Loucy (cell line): ENCODE measurements around the gene BNIPL.

Source experiments
- H2AFZ ChIP-seq: fragments of 200-600 bp; sonication (generic); 2 replicates; pipeline ENCODE4 v1.6.0; 2016; ENCODE audit warnings: antibody characterized with exemption, mild to moderate bottlenecking, low read length, moderate library complexity
- H3F3A ChIP-seq: fragments of 200-600 bp; 2 replicates; pipeline ENCODE4 v1.6.0; 2016; ENCODE audit warnings: antibody characterized with exemption, low read depth, mild to moderate bottlenecking
- H3K27me3 ChIP-seq: fragments of 200-600 bp; sonication (generic); 2 replicates; pipeline ENCODE4 v1.6.1; 2014; ENCODE audit warnings: low read length, mild to moderate bottlenecking; ENCODE audit not compliant: insufficient read depth, poor library complexity, severe bottlenecking
- H3K36me3 ChIP-seq: fragments of 200-600 bp; sonication (generic); 2 replicates; pipeline ENCODE4 v1.6.1; 2016; ENCODE audit warnings: low read length; ENCODE audit not compliant: insufficient read depth
- H3K4me1 ChIP-seq: fragments of 200-600 bp; sonication (generic); 2 replicates; pipeline ENCODE4 v1.5.1; 2014; ENCODE audit warnings: low read length, mild to moderate bottlenecking; ENCODE audit not compliant: insufficient read depth, poor library complexity, severe bottlenecking
- H3K4me2 ChIP-seq: fragments of 200-600 bp; sonication (generic); 2 replicates; pipeline ENCODE4 v1.6.0; 2014; ENCODE audit warnings: antibody characterized with exemption, low read length, low read depth, mild to moderate bottlenecking; ENCODE audit not compliant: poor library complexity, severe bottlenecking
- H3K4me3 ChIP-seq: fragments of 200-600 bp; sonication (generic); 2 replicates; pipeline ENCODE4 v1.5.1; 2014; ENCODE audit warnings: low read length, mild to moderate bottlenecking, mixed read lengths; ENCODE audit not compliant: poor library complexity, severe bottlenecking
- H3K79me2 ChIP-seq: fragments of 200-600 bp; sonication (generic); 2 replicates; pipeline ENCODE4 v1.6.1; 2014; ENCODE audit warnings: low read length; ENCODE audit not compliant: insufficient read depth
- H3K9ac ChIP-seq: fragments of 200-600 bp; sonication (generic); 2 replicates; pipeline ENCODE4 v1.6.0; 2014; ENCODE audit warnings: mild to moderate bottlenecking, low read depth, low read length, moderate library complexity; ENCODE audit not compliant: poor library complexity, severe bottlenecking
- H3K9me2 ChIP-seq: fragments of 200-600 bp; sonication (generic); replicated peaks from 2 replicates; pipeline ENCODE4 v1.6.1; 2016; ENCODE audit warnings: low read depth, low read length, mixed read lengths
- H3K9me3 ChIP-seq: fragments of 200-600 bp; sonication (generic); 2 replicates; pipeline ENCODE4 v1.6.1; 2014; ENCODE audit warnings: mild to moderate bottlenecking, antibody characterized with exemption, low read length, low read depth; ENCODE audit not compliant: insufficient read depth
- H4K20me1 ChIP-seq: fragments of 200-600 bp; sonication (generic); 2 replicates; pipeline ENCODE4 v1.6.0; 2014; ENCODE audit warnings: antibody characterized with exemption, low read length, mild to moderate bottlenecking; ENCODE audit not compliant: insufficient read depth, poor library complexity, severe bottlenecking
- CTCF ChIP-seq: fragments of 200-600 bp; sonication (generic); conservative IDR thresholded peaks from 2 replicates; pipeline ENCODE4 v1.5.1; 2014; ENCODE audit warnings: mild to moderate bottlenecking, antibody characterized with exemption, low read length
- EZH2phosphoT487 ChIP-seq: fragments of 200-600 bp; IDR thresholded peaks from 2 replicates; pipeline ENCODE4 v1.6.1; 2018; ENCODE audit warnings: antibody characterized with exemption, mild to moderate bottlenecking, moderate library complexity, borderline replicate concordance

The BNIPL gene

GRCh38 chr1:151011154-151011850, 25.1 kb upstream of the BNIPL start:
- Histone ChIP-seq H3K27me3 (no peaks in the 10 kb centered on the region), H4K20me1 (no peaks in the 10 kb centered on the region), H3K4me1 (peaks cover 63% of the 10 kb centered on the region), H3K79me2 (peaks cover 34% of the 10 kb centered on the region), H3K4me2 (peak overlapping the region; percentile 94), H2AFZ (no peak overlapping the region), H3K36me3 (no peaks in the 10 kb centered on the region), H3K4me3 (peak overlapping the region; percentile 57), H3K9ac (peak overlapping the region; percentile 43), H3F3A (peaks cover 9% of the 10 kb centered on the region; the same call in 1 of the 2 replicates), H3K9me3 (no peaks in the 10 kb centered on the region), H3K9me2 (no peaks in the 10 kb centered on the region)
- TF ChIP-seq EZH2phosphoT487 (no peak), CTCF (no peak)

GRCh38 chr1:151012684-151013471, 23.5 kb upstream of the BNIPL start:
- H3K4me2 ChIP-seq, result peak overlapping the region; percentile 48
- no peaks in the 10 kb centered on the region for H3K36me3 ChIP-seq
- H3K4me3 ChIP-seq, result peak overlapping the region; percentile 15
- peaks cover 50% of the 10 kb centered on the region for H3K4me1 ChIP-seq
- H3K9me2 ChIP-seq, result no peaks in the 10 kb centered on the region
- H3K9ac ChIP-seq, result peak overlapping the region; percentile 17
- peaks cover 7% of the 10 kb centered on the region; the same call in 1 of the 2 replicates for H3F3A ChIP-seq
- H4K20me1 ChIP-seq, result no peaks in the 10 kb centered on the region
- no peak overlapping the region for H2AFZ ChIP-seq
- no peaks in the 10 kb centered on the region for H3K9me3 ChIP-seq
- H3K79me2 ChIP-seq, result peaks cover 34% of the 10 kb centered on the region
- TF ChIP-seq CTCF (no peak), EZH2phosphoT487 (no peak)
- no peaks in the 10 kb centered on the region for H3K27me3 ChIP-seq

DNA sequence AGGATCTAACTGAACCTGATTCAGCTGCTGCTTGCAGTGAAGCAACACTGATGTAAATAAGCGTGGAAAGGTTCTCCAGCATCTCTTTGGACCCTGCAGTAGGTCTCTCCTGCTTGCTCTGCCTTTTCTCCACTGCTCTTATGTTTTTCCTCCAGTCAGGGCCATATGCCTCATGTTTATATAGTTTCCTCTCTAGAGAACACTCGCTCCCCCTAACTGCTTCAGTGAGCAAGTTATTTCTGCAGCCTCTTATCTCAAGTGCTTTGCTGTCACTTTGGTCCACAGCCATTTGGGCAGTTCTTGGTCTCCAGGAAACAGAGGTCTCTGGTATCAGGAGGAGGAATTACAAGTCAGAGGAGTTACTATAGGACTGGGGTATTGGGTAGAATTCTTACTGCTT, 22.9 kb upstream of the BNIPL start:
- H3K79me2 ChIP-seq, result peaks cover 32% of the 10 kb centered on the region
- H3K9me3 ChIP-seq, result no peaks in the 10 kb centered on the region
- no peak overlapping the region for H2AFZ ChIP-seq
- peaks cover 47% of the 10 kb centered on the region for H3K4me1 ChIP-seq
- no peaks in the 10 kb centered on the region for H3K27me3 ChIP-seq
- peak overlapping the region; percentile 13 for H3K9ac ChIP-seq
- TF ChIP-seq CTCF (peak; percentile 22; the same call in 1 of the 2 replicates), EZH2phosphoT487 (no peak)
- no peaks in the 10 kb centered on the region for H3K9me2 ChIP-seq
- peak overlapping the region; percentile 15 for H3K4me3 ChIP-seq
- peak overlapping the region; percentile 48 for H3K4me2 ChIP-seq
- H3K36me3 ChIP-seq, result no peaks in the 10 kb centered on the region
- H3F3A ChIP-seq, result peaks cover 7% of the 10 kb centered on the region; the same call in 1 of the 2 replicates
- H4K20me1 ChIP-seq, result no peaks in the 10 kb centered on the region
